Measurements from ENCODE around the gene RSPO1.
"Not testable (repeated sequence)": the region's sequence is repeated elsewhere in the genome, so short reads cannot be mapped to it uniquely, and the experiment has no call there.

Gene RSPO1

GRCh38 chr1:37612186-37612585, 22.5 kb downstream of the RSPO1 start:
- no peak for FAIRE-seq

DNA sequence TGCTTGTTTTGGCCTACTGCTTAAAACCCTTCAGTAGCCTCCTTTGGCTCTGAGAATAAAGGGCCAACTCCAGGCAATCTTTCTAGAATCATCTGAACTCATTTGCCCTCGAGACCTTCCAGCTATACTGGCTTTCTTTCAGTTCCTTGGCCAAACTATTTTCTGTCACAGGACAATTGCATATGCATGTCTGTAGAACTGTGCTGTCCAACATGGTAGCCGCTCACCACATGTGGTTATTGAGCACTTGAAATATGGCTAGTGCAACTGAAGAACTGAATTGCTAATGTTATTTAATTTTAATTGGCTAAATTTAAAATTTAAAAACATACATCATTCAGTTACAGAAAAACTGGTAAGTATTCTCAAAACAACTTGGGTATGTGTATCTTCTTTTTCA, 24.7 kb downstream of the RSPO1 start:
- FAIRE-seq, result no peak

DNA sequence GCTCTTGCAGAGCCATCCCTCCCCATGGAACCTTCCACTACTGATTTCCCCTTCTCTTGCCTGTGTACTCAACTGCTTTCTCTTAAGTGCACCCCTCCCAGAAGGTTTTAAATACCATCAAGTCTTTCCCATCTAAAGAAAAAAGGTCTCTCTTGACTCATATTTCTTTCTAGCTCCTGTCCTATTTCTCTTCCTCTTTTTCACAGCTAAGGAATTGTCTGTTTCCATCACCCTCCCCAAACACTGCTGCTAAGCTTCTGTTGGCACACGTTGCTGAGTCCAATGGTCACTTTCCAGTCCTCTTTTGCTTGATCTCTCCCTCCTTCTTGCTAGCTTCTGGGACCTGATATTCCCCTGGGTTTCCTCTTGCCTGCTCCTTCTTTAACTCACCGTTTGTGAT, 25.7 kb downstream of the RSPO1 start:
- no peak for FAIRE-seq

- no peak for FAIRE-seq
These were observed 28.0 kb downstream of the RSPO1 start for GRCh38 chr1:37606481-37607263.

DNA sequence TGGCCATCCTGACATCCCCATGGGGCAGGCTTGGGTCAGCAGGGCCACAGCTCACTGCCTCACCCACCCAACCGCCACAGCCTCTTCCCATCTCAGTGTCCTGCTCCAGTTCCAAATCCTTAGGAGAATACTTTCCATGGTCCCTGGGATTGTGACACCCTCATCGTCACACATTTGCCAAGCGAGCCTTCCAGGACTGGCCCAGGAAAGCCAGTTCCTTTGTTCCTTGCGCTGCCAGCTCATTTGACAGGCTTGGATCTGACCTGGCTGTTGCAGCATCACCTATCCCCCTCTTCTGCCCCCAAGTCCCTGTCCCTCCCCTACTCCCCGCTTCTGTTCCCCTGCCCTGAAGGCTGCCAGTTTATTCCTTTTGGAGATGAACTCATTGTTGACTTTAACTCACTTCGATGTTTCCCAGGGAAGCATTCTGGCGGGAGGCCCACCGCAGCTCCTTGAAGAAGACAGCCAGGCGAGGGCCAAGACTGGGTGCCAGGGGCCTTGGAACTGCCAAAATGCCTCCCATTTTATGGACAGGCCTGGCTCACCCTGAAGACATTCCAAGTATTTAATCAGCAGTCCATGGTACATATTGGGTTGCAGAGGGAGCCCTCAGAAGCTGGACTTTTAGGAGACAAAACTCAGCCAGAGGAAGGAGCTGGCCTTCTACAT, 28.8 kb downstream of the RSPO1 start:
- no peak for FAIRE-seq

DNA sequence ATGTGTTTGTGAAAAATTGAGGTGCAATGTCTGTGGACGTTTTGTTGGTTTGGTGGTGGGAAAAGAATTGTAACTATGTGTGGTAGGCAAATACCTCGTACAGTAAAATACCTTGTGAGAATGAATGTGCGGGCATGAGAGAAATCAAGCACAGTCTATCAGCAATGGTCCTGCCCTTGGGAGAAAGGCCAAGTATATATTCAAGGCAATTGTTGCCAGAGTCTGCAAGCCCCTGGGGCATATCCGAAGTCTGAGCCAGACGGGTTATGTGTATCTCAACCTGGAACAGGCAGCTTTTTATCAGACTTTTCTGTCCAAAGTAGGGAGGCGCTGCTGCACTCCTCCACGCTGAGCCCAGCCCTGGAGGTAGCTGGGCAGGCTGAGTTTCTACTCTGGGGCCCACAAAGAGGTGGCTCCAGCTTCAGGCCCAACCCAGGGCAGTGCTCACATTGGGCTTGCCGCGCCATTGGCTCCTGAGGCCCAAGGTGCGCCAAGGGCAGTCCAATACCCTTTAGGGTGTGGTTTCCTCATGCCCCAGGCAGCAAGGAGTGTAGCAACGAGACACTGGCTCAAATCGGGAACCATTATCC, 29.5 kb downstream of the RSPO1 start:
- no peak for FAIRE-seq

GRCh38 chr1:37602750-37603694, 31.7 kb downstream of the RSPO1 start:
- no peak for FAIRE-seq

GRCh38 chr1:37601441-37601840, 33.3 kb downstream of the RSPO1 start:
- FAIRE-seq, result no peak

DNA sequence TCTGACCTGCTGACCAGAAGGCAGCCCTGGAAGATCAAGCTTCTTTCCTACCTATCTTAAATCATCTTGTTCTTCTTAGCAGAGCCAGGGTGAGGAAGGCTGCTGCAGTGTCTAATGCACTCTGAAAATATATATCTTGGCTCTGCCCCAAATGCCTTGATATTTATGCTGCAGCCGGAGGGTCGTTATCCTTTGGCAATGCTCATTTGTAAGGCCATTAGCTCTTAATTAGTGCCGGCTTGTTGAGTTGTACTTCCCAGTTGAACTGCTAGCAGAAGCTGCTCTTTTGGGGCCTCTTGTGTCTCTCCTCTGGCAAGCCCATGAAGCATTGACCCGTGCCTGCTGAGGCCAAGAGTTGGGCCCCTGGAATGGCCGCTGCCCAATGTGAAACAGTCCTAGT, 34.8 kb downstream of the RSPO1 start:
- FAIRE-seq, result no peak

DNA sequence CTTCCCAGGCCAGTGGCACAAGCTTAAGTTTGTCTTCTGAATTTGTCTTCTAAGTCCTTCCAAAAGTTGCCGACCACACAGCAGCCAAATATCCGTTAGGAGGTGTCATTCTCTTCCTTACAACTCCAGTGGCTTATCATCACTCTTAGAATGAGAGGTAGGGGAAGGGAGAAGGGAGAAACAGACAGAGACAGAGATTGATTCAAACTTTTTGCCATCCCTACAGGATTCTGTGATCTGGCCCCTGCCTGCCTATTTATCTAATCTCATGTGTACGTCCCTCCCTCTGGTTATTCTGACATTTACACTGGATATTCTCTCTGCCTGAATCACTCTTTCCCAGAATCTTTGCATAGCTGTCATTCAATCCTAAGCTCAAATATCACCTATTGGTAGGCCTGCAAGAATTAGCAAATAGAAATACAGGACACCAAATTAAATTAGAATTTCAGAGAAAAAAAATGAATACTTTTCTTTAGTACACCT, 38.5 kb downstream of the RSPO1 start:
- FAIRE-seq, result no peak

DNA sequence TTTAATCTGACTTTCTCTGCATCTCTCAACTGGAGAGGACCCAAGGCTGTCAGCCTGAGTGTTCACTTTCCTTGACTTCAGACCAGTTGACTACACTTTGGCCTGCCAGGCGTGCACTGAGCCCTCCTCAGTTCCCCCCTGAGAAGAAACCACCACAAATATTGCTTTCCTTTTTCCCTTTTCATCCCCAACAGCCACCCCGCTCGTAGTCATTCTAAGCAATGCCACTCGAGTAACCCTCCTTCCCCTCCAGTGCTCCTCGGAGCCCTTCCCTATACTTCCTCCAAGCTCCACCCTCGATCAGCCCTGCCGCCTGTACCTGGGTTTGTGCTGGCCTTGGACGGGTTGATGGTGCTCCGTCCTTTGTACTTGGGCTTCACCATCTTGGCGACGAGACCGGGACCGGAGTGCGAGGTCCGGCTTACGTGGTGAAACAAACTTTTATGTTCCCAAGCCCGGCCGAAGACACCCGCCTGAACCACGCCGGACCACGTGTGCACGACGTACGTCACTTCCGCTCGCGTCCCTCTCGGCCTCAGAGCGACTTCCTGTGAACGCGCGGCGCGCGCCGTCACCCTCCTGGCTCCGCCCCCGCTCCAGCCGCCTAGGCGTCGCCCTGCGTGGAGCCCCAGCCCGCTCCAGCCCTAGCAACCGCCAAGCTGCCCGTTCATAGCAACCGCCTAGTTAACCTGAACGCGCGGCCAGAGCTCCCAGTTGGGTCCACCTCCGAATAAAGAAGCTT, 39.1 kb downstream of the RSPO1 start, which contains the start of gene GNL2:
TSS of gene GNL2 (minus strand) at position 498 of the 742 bp plus-strand sequence. CDS start at position 383, 115 bp downstream.
- no peak for FAIRE-seq

DNA sequence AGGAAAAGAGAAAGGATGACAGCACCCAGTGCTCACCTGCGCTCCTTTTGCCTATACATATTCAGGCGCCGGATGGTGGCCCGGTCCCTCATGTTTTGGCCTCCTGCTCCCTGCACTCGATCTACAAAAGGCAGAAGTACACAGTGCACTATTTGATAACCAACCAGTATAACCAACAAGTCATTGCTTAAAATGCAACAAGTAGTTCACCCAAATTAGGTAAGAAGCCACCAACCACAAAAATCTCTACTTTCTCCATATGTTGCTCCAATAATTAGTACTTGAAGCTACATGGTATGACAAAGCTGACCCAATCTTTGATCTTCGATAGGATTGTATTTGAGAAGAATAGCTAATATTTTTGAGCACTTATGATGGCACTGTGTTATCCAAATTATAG, 41.0 kb downstream of the RSPO1 start:
- FAIRE-seq, result no peak

DNA sequence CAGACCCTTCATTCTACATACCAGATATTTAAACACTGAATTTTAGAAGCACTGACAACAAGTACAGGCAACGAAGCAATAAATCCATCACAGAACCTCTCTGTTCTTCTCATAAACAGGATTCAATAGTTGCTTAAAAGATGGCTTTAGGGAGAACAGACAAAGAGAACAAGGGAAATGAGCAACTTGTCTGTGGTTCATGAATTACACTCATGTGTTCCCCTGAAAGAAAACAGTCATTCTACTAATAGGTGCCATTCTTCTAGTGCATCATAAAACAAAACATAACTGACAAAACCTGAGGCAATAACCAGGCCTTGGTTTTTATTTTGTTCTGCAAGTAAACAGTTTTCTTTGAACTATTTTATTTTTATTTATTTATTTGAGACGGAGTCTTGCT, 45.8 kb downstream of the RSPO1 start:
- no peak for FAIRE-seq

DNA sequence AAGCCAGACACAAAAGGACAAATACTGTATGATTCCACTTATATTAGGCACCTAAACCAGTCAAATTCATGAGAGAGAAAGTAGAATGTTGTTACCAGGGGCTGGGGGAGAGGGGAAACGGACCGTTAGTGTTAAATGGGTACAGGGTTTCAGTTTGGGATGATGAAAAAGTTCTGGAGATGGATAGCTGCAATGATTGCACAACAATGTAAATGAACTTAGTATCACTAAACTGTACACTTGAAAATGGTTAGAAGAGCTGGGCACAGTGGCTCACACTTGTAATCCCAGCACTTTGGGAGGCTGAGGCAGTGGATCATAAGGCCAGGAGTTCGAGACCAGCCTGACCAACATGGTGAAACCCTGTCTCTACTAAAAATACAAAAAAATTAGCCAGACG, 50.1 kb downstream of the RSPO1 start:
- FAIRE-seq, result not testable (repeated sequence)

DNA sequence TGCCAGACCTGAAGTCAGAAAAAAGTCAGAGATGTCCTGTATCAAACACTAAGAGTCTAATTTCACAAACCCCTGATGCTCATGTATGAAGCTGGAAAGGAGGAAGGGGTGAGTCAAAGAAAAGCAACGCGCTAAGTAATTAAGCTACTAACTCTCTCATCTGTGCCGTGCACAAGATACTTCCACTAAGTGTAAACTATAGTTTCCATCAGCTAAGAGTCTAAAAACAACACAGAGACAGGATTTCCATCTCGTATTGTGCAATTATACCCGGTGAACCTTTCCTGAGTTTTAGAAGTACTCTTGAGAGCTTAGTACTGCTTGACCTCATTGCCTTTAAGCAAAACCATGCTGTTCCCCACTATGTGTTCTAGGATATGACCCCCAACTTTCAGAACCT, 59.0 kb downstream of the RSPO1 start:
- no peak for FAIRE-seq

DNA sequence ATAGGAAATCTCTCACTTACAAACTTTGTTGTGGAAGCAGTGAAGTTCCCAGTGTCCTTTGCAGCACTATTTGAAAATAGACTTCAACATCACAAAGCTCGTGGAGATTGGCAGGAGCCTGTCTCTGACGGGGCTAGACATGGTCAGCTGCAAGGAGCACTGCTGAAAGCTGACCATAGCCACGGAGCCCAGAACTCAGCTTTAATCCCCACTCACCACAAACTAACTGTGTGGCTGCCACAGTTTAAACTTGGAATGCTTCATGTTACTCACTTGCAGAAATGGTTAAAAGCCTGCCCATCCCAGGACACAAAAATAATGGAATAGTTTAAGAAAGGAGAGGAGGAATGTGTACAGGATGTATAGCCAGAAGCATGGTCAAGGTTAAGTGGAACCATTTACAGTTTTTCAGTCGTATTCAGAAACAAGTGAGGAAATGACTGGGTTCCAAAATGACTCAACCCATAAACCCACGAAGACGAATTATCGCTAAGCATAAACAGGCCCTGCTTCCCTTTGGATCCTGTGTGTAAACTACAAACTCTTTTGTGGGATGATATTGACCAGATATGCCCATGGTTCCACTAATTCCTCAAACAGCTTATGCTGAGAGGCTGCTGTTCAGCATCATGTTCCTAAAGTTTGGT, 59.7 kb downstream of the RSPO1 start:
- FAIRE-seq, result no peak

- no peak for FAIRE-seq
These were observed 64.0 kb downstream of the RSPO1 start for GRCh38 chr1:37570528-37571334.

GRCh38 chr1:37567023-37567422, 67.7 kb downstream of the RSPO1 start:
- FAIRE-seq, result no peak

- FAIRE-seq, result no peak
These were observed 69.8 kb downstream of the RSPO1 start for GRCh38 chr1:37564892-37565291.

GRCh38 chr1:37562984-37563383, 71.7 kb downstream of the RSPO1 start:
- FAIRE-seq, result no peak
